SJSA1 (cell line): ENCODE measurements around the gene ZBTB6. TPM values are rescaled to one million over a fixed set of nuclear protein-coding genes. Genes with fewer than 3 reads are reported as not detected.

Experiments
- total RNA-seq: library from RNA; depleted of rRNA; stranded (reverse); fragments of >200 nt; shearing (Covaris generic); gene quantifications from 2 replicates; pipeline ENCODE4 v1.2.3, GENCODE V29; 2014; rRNA removed

Gene ZBTB6
- total RNA-seq, 1 experiment from 2014 or later = 9.7 TPM

Other genes with a start within 250 kb of the ZBTB6 start
- not detected in 2 replicates for gene OR1L3, start 238.2 kb downstream of the ZBTB6 start, total RNA-seq
- not detected in 2 replicates for gene OR1L4, start 189.3 kb downstream of the ZBTB6 start, total RNA-seq
- gene OR1L6, start 171.0 kb downstream of the ZBTB6 start, total RNA-seq = not detected in 2 replicates
- not detected in 2 replicates for gene OR5C1, start 124.4 kb downstream of the ZBTB6 start, total RNA-seq
- gene OR1K1, start 113.2 kb downstream of the ZBTB6 start, total RNA-seq = not detected in 2 replicates
- gene PDCL, start 84.7 kb downstream of the ZBTB6 start, total RNA-seq = 28.4 and 31.1 TPM in 2 replicates
- 29.4 and 41.1 TPM in 2 replicates for gene RC3H2, start 8.0 kb downstream of the ZBTB6 start, total RNA-seq
- 3.1 and 3.2 TPM in 2 replicates for gene ZBTB26, start 18.2 kb upstream of the ZBTB6 start, total RNA-seq
- 27.8 and 55.6 TPM in 2 replicates for gene RABGAP1, start 27.7 kb upstream of the ZBTB6 start, total RNA-seq
- not detected in 2 replicates for gene GPR21, start 120.3 kb upstream of the ZBTB6 start, total RNA-seq